Keratinocyte (primary cell): Measurements from ENCODE around the gene CFAP77.

Experiments used
- EZH2 ChIP-seq: IDR thresholded peaks from one replicate; pipeline ENCODE4 v1.6.1; 2012; ENCODE audit warnings: inconsistent platforms, mild to moderate bottlenecking, low read length, moderate library complexity
- TF ChIP-seq, protein P1 (sequence below), 3 experiments: IDR thresholded peaks in 1 of 3; conservative IDR thresholded peaks in 1 of 3; optimal IDR thresholded peaks in 1 of 3; 2 replicates in 2 of 3; 3 replicates in 1 of 3; pipeline versions ENCODE3 to v1.5.1; 2011; ENCODE audit warnings: low read length in 3 of 3, mild to moderate bottlenecking in 3 of 3, moderate library complexity in 2 of 3, control low read depth in 1 of 3, inconsistent platforms in 1 of 3; ENCODE audit not compliant: insufficient read depth in 2 of 3; ENCODE audit errors: extremely low read depth in 1 of 3

GRCh38 chr9:132482196-132482813 lies 72.3 kb downstream of the CFAP77 start:
- TF ChIP-seq, protein P1, sequence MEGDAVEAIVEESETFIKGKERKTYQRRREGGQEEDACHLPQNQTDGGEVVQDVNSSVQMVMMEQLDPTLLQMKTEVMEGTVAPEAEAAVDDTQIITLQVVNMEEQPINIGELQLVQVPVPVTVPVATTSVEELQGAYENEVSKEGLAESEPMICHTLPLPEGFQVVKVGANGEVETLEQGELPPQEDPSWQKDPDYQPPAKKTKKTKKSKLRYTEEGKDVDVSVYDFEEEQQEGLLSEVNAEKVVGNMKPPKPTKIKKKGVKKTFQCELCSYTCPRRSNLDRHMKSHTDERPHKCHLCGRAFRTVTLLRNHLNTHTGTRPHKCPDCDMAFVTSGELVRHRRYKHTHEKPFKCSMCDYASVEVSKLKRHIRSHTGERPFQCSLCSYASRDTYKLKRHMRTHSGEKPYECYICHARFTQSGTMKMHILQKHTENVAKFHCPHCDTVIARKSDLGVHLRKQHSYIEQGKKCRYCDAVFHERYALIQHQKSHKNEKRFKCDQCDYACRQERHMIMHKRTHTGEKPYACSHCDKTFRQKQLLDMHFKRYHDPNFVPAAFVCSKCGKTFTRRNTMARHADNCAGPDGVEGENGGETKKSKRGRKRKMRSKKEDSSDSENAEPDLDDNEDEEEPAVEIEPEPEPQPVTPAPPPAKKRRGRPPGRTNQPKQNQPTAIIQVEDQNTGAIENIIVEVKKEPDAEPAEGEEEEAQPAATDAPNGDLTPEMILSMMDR (optimal IDR thresholded peaks at IDR 0.05 in 1 of 3, IDR thresholded peaks at IDR 0.05 in 1 of 3, conservative IDR thresholded peaks at IDR 0.05 in 1 of 3; ENCODE audit: extremely low read depth in 1 of 3, insufficient read depth in 2 of 3, low read length in 3 of 3), result no peak
- no peak for TF ChIP-seq EZH2
